A673 (cell line): ENCODE data around the gene IDH2.

ENCODE experiments used
- EZH2 ChIP-seq: fragments of 200-600 bp; sonication (generic); IDR thresholded peaks from 2 replicates; pipeline ENCODE4 v1.6.1; 2017; ENCODE audit warnings: borderline replicate concordance, low read depth, mild to moderate bottlenecking, mixed read lengths, antibody characterized with exemption, low read length; ENCODE audit not compliant: poor library complexity, severe bottlenecking
- TF ChIP-seq, protein P1 (sequence below): fragments of 300-800, 200-600 bp; sonication (generic); conservative IDR thresholded peaks from 2 replicates; pipeline ENCODE4 v1.5.1; 2017; ENCODE audit warnings: low read depth, mild to moderate bottlenecking, antibody characterized with exemption, low read length, moderate library complexity, mixed read lengths

GRCh38 chr15:90145761-90146160, 43.5 kb upstream of the IDH2 start:
- TF ChIP-seq, protein P1, sequence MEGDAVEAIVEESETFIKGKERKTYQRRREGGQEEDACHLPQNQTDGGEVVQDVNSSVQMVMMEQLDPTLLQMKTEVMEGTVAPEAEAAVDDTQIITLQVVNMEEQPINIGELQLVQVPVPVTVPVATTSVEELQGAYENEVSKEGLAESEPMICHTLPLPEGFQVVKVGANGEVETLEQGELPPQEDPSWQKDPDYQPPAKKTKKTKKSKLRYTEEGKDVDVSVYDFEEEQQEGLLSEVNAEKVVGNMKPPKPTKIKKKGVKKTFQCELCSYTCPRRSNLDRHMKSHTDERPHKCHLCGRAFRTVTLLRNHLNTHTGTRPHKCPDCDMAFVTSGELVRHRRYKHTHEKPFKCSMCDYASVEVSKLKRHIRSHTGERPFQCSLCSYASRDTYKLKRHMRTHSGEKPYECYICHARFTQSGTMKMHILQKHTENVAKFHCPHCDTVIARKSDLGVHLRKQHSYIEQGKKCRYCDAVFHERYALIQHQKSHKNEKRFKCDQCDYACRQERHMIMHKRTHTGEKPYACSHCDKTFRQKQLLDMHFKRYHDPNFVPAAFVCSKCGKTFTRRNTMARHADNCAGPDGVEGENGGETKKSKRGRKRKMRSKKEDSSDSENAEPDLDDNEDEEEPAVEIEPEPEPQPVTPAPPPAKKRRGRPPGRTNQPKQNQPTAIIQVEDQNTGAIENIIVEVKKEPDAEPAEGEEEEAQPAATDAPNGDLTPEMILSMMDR, result no peak
- TF ChIP-seq EZH2, result no peak
